ENCODE data around the gene UTS2R.

UTS2R gene

GRCh38 chr17:82414548-82415281 lies 43.1 kb downstream of the UTS2R start:
- H3K79me2 ChIP-seq (ENCODE audit: control insufficient read depth, insufficient read depth, low read length, unreplicated experiment): no peaks in the 10 kb centered on the region
- H3K27ac ChIP-seq (ENCODE audit: low read depth, low read length): no peak overlapping the region
- H3K27me3 ChIP-seq (ENCODE audit: insufficient read depth, low read length): no peaks in the 10 kb centered on the region
- no peaks in the 10 kb centered on the region for H3K36me3 ChIP-seq (ENCODE audit: insufficient read depth, low read length)
- no peak overlapping the region for H3K4me3 ChIP-seq (ENCODE audit: low read depth, low read length)
- H2AFZ ChIP-seq (ENCODE audit: low read length, unreplicated experiment): no peak overlapping the region
- H3K4me1 ChIP-seq (ENCODE audit: control insufficient read depth, insufficient read depth, low read length, unreplicated experiment): peaks cover 2% of the 10 kb centered on the region

GRCh38 chr17:82415336-82415735 lies 43.8 kb downstream of the UTS2R start:
- H3K4me3 ChIP-seq (ENCODE audit: low read depth, low read length): no peak overlapping the region
- peaks cover 3% of the 10 kb centered on the region for H3K79me2 ChIP-seq (ENCODE audit: control insufficient read depth, insufficient read depth, low read length, unreplicated experiment)
- peaks cover 4% of the 10 kb centered on the region; the same call in 1 of the 2 replicates for H3K36me3 ChIP-seq (ENCODE audit: insufficient read depth, low read length)
- no peak overlapping the region for H3K27ac ChIP-seq (ENCODE audit: low read depth, low read length)
- H3K27me3 ChIP-seq (ENCODE audit: insufficient read depth, low read length): no peaks in the 10 kb centered on the region
- peaks cover 4% of the 10 kb centered on the region for H3K4me1 ChIP-seq (ENCODE audit: control insufficient read depth, insufficient read depth, low read length, unreplicated experiment)
- H2AFZ ChIP-seq (ENCODE audit: low read length, unreplicated experiment): no peak overlapping the region

GRCh38 chr17:82415786-82416185 lies 44.2 kb downstream of the UTS2R start:
- Histone ChIP-seq H3K36me3 (ENCODE audit: insufficient read depth, low read length) (peaks cover 4% of the 10 kb centered on the region; the same call in 1 of the 2 replicates), H3K79me2 (ENCODE audit: control insufficient read depth, insufficient read depth, low read length, unreplicated experiment) (peaks cover 3% of the 10 kb centered on the region), H3K4me1 (ENCODE audit: control insufficient read depth, insufficient read depth, low read length, unreplicated experiment) (peaks cover 4% of the 10 kb centered on the region), H2AFZ (ENCODE audit: low read length, unreplicated experiment) (no peak overlapping the region), H3K27me3 (ENCODE audit: insufficient read depth, low read length) (no peaks in the 10 kb centered on the region), H3K27ac (ENCODE audit: low read depth, low read length) (no peak overlapping the region), H3K4me3 (ENCODE audit: low read depth, low read length) (no peak overlapping the region)

- H3K4me3 ChIP-seq (ENCODE audit: low read depth, low read length): no peak overlapping the region
- H3K27me3 ChIP-seq (ENCODE audit: insufficient read depth, low read length): no peaks in the 10 kb centered on the region
- H3K79me2 ChIP-seq (ENCODE audit: control insufficient read depth, insufficient read depth, low read length, unreplicated experiment): peaks cover 3% of the 10 kb centered on the region
- peaks cover 4% of the 10 kb centered on the region for H3K4me1 ChIP-seq (ENCODE audit: control insufficient read depth, insufficient read depth, low read length, unreplicated experiment)
- H3K36me3 ChIP-seq (ENCODE audit: insufficient read depth, low read length): peaks cover 4% of the 10 kb centered on the region; the same call in 1 of the 2 replicates
- no peak overlapping the region for H2AFZ ChIP-seq (ENCODE audit: low read length, unreplicated experiment)
- no peak overlapping the region for H3K27ac ChIP-seq (ENCODE audit: low read depth, low read length)
Measured at GRCh38 chr17:82416264-82416663, 44.7 kb downstream of the UTS2R start.

GRCh38 chr17:82416771-82417170 lies 45.2 kb downstream of the UTS2R start:
- Histone ChIP-seq H3K36me3 (ENCODE audit: insufficient read depth, low read length) (peaks cover 4% of the 10 kb centered on the region; the same call in 1 of the 2 replicates), H3K4me1 (ENCODE audit: control insufficient read depth, insufficient read depth, low read length, unreplicated experiment) (peaks cover 4% of the 10 kb centered on the region), H3K4me3 (ENCODE audit: low read depth, low read length) (no peak overlapping the region), H3K79me2 (ENCODE audit: control insufficient read depth, insufficient read depth, low read length, unreplicated experiment) (peaks cover 3% of the 10 kb centered on the region), H3K27ac (ENCODE audit: low read depth, low read length) (no peak overlapping the region), H2AFZ (ENCODE audit: low read length, unreplicated experiment) (no peak overlapping the region), H3K27me3 (ENCODE audit: insufficient read depth, low read length) (no peaks in the 10 kb centered on the region)

GRCh38 chr17:82418001-82418986 lies 46.7 kb downstream of the UTS2R start, which contains the start of the genes HEXD and OGFOD3:
HEXD (plus strand) TSS chr17:82418347; CDS start chr17:82419800, 1,453 bp downstream.
OGFOD3 (minus strand) TSS chr17:82418586; CDS start chr17:82418485, 101 bp downstream.
- peaks cover 7% of the 10 kb centered on the region; the same call in 1 of the 2 replicates for H3K36me3 ChIP-seq (ENCODE audit: insufficient read depth, low read length)
- H2AFZ ChIP-seq (ENCODE audit: low read length, unreplicated experiment): peak within 1 kb of the TSS; percentile 80
- peaks cover 4% of the 10 kb centered on the region for H3K4me1 ChIP-seq (ENCODE audit: control insufficient read depth, insufficient read depth, low read length, unreplicated experiment)
- H3K79me2 ChIP-seq (ENCODE audit: control insufficient read depth, insufficient read depth, low read length, unreplicated experiment): peaks cover 3% of the 10 kb centered on the region
- H3K27ac ChIP-seq (ENCODE audit: low read depth, low read length): peak within 1 kb of the TSS; percentile 73; the same call in 1 of the 2 replicates
- no peaks in the 10 kb centered on the region for H3K27me3 ChIP-seq (ENCODE audit: insufficient read depth, low read length)
- H3K4me3 ChIP-seq (ENCODE audit: low read depth, low read length): peak within 1 kb of the TSS; percentile 100

- Histone ChIP-seq H3K27ac (ENCODE audit: low read depth, low read length) (peak overlapping the region; percentile 23; the same call in 1 of the 2 replicates), H2AFZ (ENCODE audit: low read length, unreplicated experiment) (no peak overlapping the region), H3K36me3 (ENCODE audit: insufficient read depth, low read length) (peaks cover 8% of the 10 kb centered on the region; the same call in 1 of the 2 replicates), H3K27me3 (ENCODE audit: insufficient read depth, low read length) (no peaks in the 10 kb centered on the region), H3K4me1 (ENCODE audit: control insufficient read depth, insufficient read depth, low read length, unreplicated experiment) (peaks cover 4% of the 10 kb centered on the region), H3K79me2 (ENCODE audit: control insufficient read depth, insufficient read depth, low read length, unreplicated experiment) (peaks cover 3% of the 10 kb centered on the region), H3K4me3 (ENCODE audit: low read depth, low read length) (peak overlapping the region; percentile 100)
Measured at GRCh38 chr17:82419540-82419939, 48.0 kb downstream of the UTS2R start.

GRCh38 chr17:82424001-82424862 lies 52.7 kb downstream of the UTS2R start:
- H3K36me3 ChIP-seq (ENCODE audit: insufficient read depth, low read length): peaks cover 8% of the 10 kb centered on the region; the same call in 1 of the 2 replicates

GRCh38 chr17:82424863-82425159 lies 53.2 kb downstream of the UTS2R start:
- peaks cover under 1% of the 10 kb centered on the region for H3K4me1 ChIP-seq (ENCODE audit: control insufficient read depth, insufficient read depth, low read length, unreplicated experiment)
- H3K27me3 ChIP-seq (ENCODE audit: insufficient read depth, low read length): no peaks in the 10 kb centered on the region
- H3K4me3 ChIP-seq (ENCODE audit: low read depth, low read length): no peak overlapping the region
- H3K27ac ChIP-seq (ENCODE audit: low read depth, low read length): no peak overlapping the region
- peaks cover 3% of the 10 kb centered on the region for H3K79me2 ChIP-seq (ENCODE audit: control insufficient read depth, insufficient read depth, low read length, unreplicated experiment)
- no peak overlapping the region for H2AFZ ChIP-seq (ENCODE audit: low read length, unreplicated experiment)
- H3K36me3 ChIP-seq (ENCODE audit: insufficient read depth, low read length): peaks cover 8% of the 10 kb centered on the region; the same call in 1 of the 2 replicates

More at GRCh38 chr17:82424001-82424862, 52.7 kb downstream of the UTS2R start:
- no peaks in the 10 kb centered on the region for H3K27me3 ChIP-seq (ENCODE audit: insufficient read depth, low read length)
- H3K79me2 ChIP-seq (ENCODE audit: control insufficient read depth, insufficient read depth, low read length, unreplicated experiment): peaks cover 3% of the 10 kb centered on the region
- no peak overlapping the region for H3K4me3 ChIP-seq (ENCODE audit: low read depth, low read length)
- H3K27ac ChIP-seq (ENCODE audit: low read depth, low read length): no peak overlapping the region
- H3K4me1 ChIP-seq (ENCODE audit: control insufficient read depth, insufficient read depth, low read length, unreplicated experiment): peaks cover 4% of the 10 kb centered on the region
- no peak overlapping the region for H2AFZ ChIP-seq (ENCODE audit: low read length, unreplicated experiment)
